SK-N-DZ (cell line): ENCODE measurements around the gene BTNL8.

Source experiments
- DNase-seq: peaks from one replicate; pipeline ENCODE4 v3.0.0-alpha.2; 2015; ENCODE audit warnings: low spot score
- small RNA-seq, 2 experiments: library from RNA; depleted of rRNA; stranded (forward); fragments of <200 nt; gene quantifications; one replicate each; pipeline ENCODE3, GENCODE V24; 2014

Gene BTNL8

DNA sequence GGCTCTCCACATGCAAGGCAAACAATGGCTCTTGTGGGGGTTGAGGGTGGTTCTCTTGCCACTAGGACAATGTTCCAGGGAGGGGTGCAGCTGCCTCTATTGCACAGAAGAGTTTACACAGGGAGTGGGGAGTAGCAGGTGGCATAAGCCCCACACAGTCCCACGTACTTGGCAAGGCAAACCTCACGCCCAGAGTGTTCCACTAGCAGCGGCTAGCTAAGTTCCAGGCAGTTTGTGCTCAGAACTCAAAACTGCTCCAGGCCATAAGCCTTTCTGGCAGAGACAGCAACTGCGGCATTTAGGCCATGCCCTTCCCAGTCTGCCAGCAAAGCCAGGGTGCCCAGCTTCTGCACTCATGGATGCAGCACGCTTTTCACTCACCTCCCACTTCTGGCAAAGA is 60.7 kb downstream of the BTNL8 start:
- no peak for DNase-seq

DNA sequence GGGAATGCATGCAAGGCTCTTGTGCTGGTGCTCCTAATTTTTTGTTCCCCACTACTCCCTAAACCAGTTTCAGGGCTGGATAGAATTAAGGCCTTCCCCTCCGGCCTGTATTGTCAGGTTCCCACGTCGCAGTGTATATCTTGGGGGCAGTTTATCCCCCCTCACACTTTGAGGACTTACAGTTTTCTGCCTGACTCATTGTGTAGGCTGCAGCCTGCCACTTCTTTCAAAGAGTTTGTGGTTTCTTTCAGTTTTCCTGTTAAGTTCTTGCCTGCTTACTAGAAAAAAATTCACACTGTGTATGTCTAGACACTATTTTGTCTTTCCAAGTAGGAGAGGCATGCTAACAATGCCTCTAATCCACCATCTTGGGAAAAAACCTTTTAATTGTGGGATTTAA is 61.2 kb downstream of the BTNL8 start:
- no peak for DNase-seq

- no peak for DNase-seq
These were observed 70.4 kb downstream of the BTNL8 start for GRCh38 chr5:180969406-180969805.

DNA sequence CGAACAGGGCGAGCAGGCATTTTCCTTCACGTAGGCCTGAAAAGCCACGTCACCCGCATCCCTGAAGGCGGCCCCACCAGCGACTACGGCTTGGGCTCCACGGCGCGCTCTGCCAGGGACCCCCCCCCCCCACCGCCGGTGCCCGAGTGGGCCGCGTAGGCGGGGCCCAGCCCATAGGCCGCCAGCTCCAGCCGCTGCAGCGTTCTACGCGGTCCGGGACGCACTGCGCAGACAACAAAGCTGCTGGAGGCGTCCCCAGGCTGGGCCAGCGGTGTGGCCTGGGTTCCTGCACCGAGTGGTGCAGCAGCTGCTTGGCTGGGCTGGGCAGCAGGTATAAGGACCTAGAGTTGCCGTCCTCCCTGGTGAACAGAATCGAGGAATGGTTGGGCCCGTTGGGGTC is 71.4 kb downstream of the BTNL8 start:
- no peak for DNase-seq

- no peak for DNase-seq
These were observed 71.9 kb downstream of the BTNL8 start for GRCh38 chr5:180970875-180971274.

- DNase-seq = no peak
These were observed 75.8 kb downstream of the BTNL8 start for GRCh38 chr5:180974612-180975315.

GRCh38 chr5:180975338-180975737 is 76.4 kb downstream of the BTNL8 start:
- DNase-seq = no peak

DNA sequence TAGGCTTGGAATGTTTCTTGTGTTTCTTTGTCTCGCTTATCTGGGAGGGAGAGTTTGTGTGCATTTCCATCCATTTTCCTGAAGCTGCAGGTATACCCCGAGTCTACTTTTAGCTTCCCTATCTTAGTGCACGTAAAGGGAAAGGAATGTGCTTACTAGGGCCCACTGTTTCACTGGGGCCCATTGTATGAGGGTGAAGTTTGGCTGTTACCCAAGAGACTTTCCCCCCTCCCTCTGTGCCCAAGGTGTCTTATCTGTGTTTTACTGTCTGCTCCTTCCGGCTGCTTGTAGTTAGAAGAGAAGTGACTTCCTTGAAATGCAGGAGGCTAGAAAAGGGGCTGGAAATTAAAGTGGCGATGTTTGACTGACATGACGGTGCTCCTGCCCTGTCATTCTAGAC is 77.6 kb downstream of the BTNL8 start:
- DNase-seq = no peak

- no peak for DNase-seq
These were observed 78.9 kb downstream of the BTNL8 start for GRCh38 chr5:180977852-180978251.

- DNase-seq = no peak
These were observed 83.2 kb downstream of the BTNL8 start for GRCh38 chr5:180982008-180982741.

DNA sequence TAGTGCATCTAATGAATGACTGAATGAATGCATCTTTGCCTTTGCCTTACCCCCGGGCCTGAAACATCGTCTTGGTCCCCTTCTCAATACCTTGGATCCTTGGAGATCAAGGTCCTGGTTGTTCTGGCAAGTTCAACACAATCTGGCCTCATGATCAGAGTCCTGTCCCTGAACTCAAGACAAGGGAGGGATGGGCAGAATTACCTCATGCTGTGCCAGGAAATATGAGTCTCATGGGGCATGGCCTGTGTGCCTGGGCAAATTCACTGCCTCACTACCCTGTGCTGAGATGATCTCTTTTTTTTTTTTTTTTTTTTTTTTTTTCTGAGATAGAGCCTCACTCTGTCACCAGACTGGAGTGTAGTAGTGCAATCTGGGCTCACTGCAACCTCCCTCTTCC is 89.1 kb downstream of the BTNL8 start:
- DNase-seq = no peak

GRCh38 chr5:180988592-180988991 is 89.6 kb downstream of the BTNL8 start, which contains the start of gene BTNL3:
Gene BTNL3, plus strand, starts transcription at chr5:180988846. Its CDS starts 183 bp downstream, at chr5:180989029.
- DNase-seq = no peak

DNA sequence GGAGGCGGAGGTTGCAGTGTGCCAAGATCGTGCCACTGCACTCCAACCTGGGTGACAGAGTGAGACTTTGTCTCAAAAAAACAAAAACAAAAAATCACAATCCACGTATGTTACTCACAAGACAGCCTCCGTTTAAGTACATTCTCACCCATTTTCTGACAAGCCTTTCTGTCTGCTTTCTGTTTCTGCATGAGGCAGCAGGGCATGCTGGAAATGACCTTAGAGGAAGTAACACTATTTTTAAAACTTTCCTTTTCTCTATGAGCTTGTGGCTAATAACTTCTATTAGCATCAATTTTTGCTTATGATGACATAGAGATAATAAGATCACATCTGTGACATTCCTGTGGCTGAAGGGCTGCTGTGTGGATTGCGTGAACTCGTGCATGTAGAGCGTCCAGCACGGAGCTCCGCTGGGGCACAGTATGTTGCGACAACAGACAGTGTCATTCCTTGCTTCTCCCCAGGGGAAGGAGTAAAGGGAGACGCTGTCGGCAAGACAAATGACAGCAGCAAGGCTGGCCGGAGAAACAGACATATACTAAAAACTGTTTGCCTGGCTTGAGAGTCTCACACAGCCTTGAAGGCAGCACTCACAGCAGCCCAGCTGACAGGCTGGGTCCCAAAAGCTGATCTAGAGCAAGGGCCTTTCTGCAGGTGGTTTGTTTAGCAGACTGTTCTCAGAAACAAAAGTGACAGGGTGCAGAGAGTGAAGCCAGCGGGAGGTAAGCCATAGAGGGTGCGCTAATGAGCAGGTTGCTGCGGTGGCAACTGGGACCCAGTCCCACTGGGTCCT is 91.3 kb downstream of the BTNL8 start:
- DNase-seq = no peak

- DNase-seq = no peak
These were observed 91.9 kb downstream of the BTNL8 start for GRCh38 chr5:180990882-180991242.

Small RNA genes lying within 50 kb of the gene (small RNA-seq; reads per million reads assigned to genes)
- gene RF00019 = 0 reads per million in 2 experiments
- gene RPS29P12 = 0 reads per million in 2 experiments
